Keratinocyte (primary cell): Measurements from ENCODE around the gene SIVA1. TPM values are rescaled to one million over a fixed set of nuclear protein-coding genes. Genes with fewer than 3 reads are reported as not detected.

Source experiments
- DNase-seq: peaks from one replicate; pipeline ENCODE4 v3.0.0-alpha.2; 2011; ENCODE audit warnings: low read depth, missing footprints, low spot score
- FAIRE-seq: peaks from 2 replicates; lab custom pipeline; 2011; peaks lifted over from hg19 to GRCh38; lab: Jason Lieb, UNC
- H2AFZ ChIP-seq: 2 replicates; pipeline ENCODE4 v1.6.0; 2012; ENCODE audit warnings: low read length, control low read depth, inconsistent platforms; ENCODE audit not compliant: control insufficient read depth
- H3K27ac ChIP-seq: 2 replicates; pipeline ENCODE4 v1.5.1; 2011; ENCODE audit warnings: low read length; ENCODE audit not compliant: control insufficient read depth, insufficient read depth
- H3K27me3 ChIP-seq: 3 replicates; pipeline ENCODE4 v1.6.0; 2011; ENCODE audit warnings: low read length; ENCODE audit not compliant: control insufficient read depth, insufficient read depth; ENCODE audit errors: extremely low read depth
- H3K36me3 ChIP-seq, 2 experiments: 2 replicates in 1 of 2; 3 replicates in 1 of 2; pipeline ENCODE4 v1.5.1; 2011; ENCODE audit warnings: low read length in 2 of 2, mild to moderate bottlenecking in 1 of 2; ENCODE audit not compliant: control insufficient read depth in 2 of 2, insufficient read depth in 2 of 2; ENCODE audit errors: extremely low read depth in 1 of 2
- H3K4me1 ChIP-seq: 3 replicates; pipeline ENCODE4 v1.5.1; 2011; ENCODE audit warnings: low read length; ENCODE audit not compliant: control insufficient read depth, insufficient read depth; ENCODE audit errors: extremely low read depth
- H3K4me2 ChIP-seq: 3 replicates; pipeline ENCODE4 v1.6.0; 2011; ENCODE audit warnings: low read depth, low read length; ENCODE audit not compliant: control insufficient read depth, insufficient read depth; ENCODE audit errors: extremely low read depth
- H3K4me3 ChIP-seq, 3 experiments: fragments of 200-600 bp in 1 of 3; sonication (generic) in 1 of 3; 2 replicates in 2 of 3; 3 replicates in 1 of 3; pipeline ENCODE4 v1.5.1; 2011 to 2016; ENCODE audit warnings: low read length in 3 of 3, mild to moderate bottlenecking in 3 of 3, control low read depth in 2 of 3, inconsistent platforms in 1 of 3, low read depth in 1 of 3, mixed read lengths in 1 of 3, mixed run types in 1 of 3, moderate library complexity in 1 of 3; ENCODE audit not compliant: control insufficient read depth in 2 of 3, insufficient read depth in 2 of 3; ENCODE audit errors: extremely low read depth in 1 of 3
- H3K79me2 ChIP-seq: 2 replicates; pipeline ENCODE4 v1.6.0; 2012; ENCODE audit warnings: low read length; ENCODE audit not compliant: control insufficient read depth, insufficient read depth
- H3K9ac ChIP-seq: 3 replicates; pipeline ENCODE4 v1.6.0; 2011; ENCODE audit warnings: low read length; ENCODE audit not compliant: control insufficient read depth, insufficient read depth; ENCODE audit errors: extremely low read depth
- H3K9me1 ChIP-seq: 3 replicates; pipeline ENCODE4 v1.6.0; 2011; ENCODE audit warnings: low read length; ENCODE audit not compliant: control insufficient read depth, insufficient read depth; ENCODE audit errors: extremely low read depth
- H3K9me3 ChIP-seq: 2 replicates; pipeline ENCODE4 v1.5.1; 2012; ENCODE audit warnings: low read depth, low read length; ENCODE audit not compliant: control insufficient read depth
- H4K20me1 ChIP-seq: 3 replicates; pipeline ENCODE4 v1.6.0; 2011; ENCODE audit warnings: low read length; ENCODE audit not compliant: control insufficient read depth, insufficient read depth; ENCODE audit errors: extremely low read depth
- EZH2 ChIP-seq: IDR thresholded peaks from one replicate; pipeline ENCODE4 v1.6.1; 2012; ENCODE audit warnings: inconsistent platforms, mild to moderate bottlenecking, low read length, moderate library complexity
- dilution Hi-C: fragments of 300-500 bp; cut with MboI; formaldehyde crosslinking; loops from one replicate; pipeline ENCODE4 v1.7.0; 2020; ENCODE audit warnings: low sequenced_read_pairs; ENCODE audit not compliant: extremely low pct_ligation_motif_present
- polyA plus RNA-seq, 5 experiments: library from polyadenylated mRNA; depleted of rRNA in 3 of 5; stranded (reverse) in 3 of 5; stranded (forward) in 1 of 5; unstranded in 1 of 5; fragments of >200 nt; gene quantifications; 1 replicate in 1 of 5; 2 replicates in 3 of 5; 3 replicates in 1 of 5; pipeline versions ENCODE4 v1.2.1 to v1.2.3, GENCODE V29; 2011 to 2012; ENCODE audit warnings: missing spikeins in 2 of 5, low read depth in 1 of 5, low replicate concordance in 1 of 5
- TF ChIP-seq, protein P1 (sequence below), 3 experiments: IDR thresholded peaks in 1 of 3; conservative IDR thresholded peaks in 1 of 3; optimal IDR thresholded peaks in 1 of 3; 2 replicates in 2 of 3; 3 replicates in 1 of 3; pipeline versions ENCODE3 to v1.5.1; 2011; ENCODE audit warnings: low read length in 3 of 3, mild to moderate bottlenecking in 3 of 3, moderate library complexity in 2 of 3, control low read depth in 1 of 3, inconsistent platforms in 1 of 3; ENCODE audit not compliant: insufficient read depth in 2 of 3; ENCODE audit errors: extremely low read depth in 1 of 3

SIVA1 gene
- polyA plus RNA-seq, 1 donor (not counting 4 experiments of a cell fraction or from before 2014, with no cell fraction given), result 35.3 TPM

DNA sequence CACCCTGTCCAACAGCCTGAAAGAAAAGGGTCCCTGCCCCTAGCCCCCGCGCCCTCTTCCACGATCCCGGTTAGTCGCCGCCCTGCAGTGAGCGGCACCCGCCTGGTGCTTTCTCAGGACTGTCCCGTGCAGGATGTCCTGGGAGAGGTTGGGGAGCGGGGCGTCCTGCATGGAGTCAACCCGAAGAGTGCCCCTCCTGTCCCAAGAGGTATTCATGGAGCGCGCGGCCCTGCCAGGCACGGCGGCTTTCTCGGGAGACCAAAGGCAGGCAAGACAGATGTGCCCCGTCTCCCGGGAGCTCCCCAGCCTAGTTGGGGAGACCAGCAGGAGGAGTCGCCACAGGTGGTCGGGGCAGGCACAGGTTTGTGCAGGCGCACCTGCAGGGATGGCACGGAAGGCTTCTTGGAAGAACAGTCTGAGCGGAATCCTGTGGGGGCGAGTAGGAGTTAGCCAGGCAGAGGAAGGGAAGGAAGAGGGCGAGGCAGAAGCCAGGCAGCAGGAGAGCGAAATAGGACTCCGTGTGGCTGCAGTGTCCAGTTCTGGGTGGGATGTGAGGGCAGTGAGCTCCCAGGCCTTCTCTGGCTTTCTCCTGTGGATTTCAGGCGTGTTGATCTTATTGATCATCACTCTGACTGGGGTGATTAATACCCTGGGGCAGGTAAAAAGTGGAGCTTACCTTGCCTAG, 723 bp downstream of the SIVA1 start:
- DNase-seq, result no peak
- dilution Hi-C loops, result loop anchor here (10.0 kb wide), 1 partner anchor 71 kb away; no protein-coding TSS in a partner anchor
- peaks cover 39% of the 10 kb centered on the region for H3K79me2 ChIP-seq
- peak overlapping the region; percentile 12 for H2AFZ ChIP-seq
- no peaks in the 10 kb centered on the region for H3K27me3 ChIP-seq
- H3K36me3 ChIP-seq, result peaks cover 17 to 19% of the 10 kb centered on the region in 2 experiments
- H3K27ac ChIP-seq, result peak overlapping the region; percentile 84
- TF ChIP-seq EZH2, result no peak
- TF ChIP-seq, protein P1, sequence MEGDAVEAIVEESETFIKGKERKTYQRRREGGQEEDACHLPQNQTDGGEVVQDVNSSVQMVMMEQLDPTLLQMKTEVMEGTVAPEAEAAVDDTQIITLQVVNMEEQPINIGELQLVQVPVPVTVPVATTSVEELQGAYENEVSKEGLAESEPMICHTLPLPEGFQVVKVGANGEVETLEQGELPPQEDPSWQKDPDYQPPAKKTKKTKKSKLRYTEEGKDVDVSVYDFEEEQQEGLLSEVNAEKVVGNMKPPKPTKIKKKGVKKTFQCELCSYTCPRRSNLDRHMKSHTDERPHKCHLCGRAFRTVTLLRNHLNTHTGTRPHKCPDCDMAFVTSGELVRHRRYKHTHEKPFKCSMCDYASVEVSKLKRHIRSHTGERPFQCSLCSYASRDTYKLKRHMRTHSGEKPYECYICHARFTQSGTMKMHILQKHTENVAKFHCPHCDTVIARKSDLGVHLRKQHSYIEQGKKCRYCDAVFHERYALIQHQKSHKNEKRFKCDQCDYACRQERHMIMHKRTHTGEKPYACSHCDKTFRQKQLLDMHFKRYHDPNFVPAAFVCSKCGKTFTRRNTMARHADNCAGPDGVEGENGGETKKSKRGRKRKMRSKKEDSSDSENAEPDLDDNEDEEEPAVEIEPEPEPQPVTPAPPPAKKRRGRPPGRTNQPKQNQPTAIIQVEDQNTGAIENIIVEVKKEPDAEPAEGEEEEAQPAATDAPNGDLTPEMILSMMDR (optimal IDR thresholded peaks at IDR 0.05 in 1 of 3, IDR thresholded peaks at IDR 0.05 in 1 of 3, conservative IDR thresholded peaks at IDR 0.05 in 1 of 3; ENCODE audit: extremely low read depth in 1 of 3, insufficient read depth in 2 of 3, low read length in 3 of 3), result no peak
- H3K9me3 ChIP-seq, result no peaks in the 10 kb centered on the region
- peaks cover 3% of the 10 kb centered on the region for H4K20me1 ChIP-seq
- peak overlapping the region; percentile 96 for H3K4me2 ChIP-seq
- H3K9me1 ChIP-seq, result no peaks in the 10 kb centered on the region
- peak overlapping the region; percentile 93 for H3K9ac ChIP-seq
- peaks cover 32% of the 10 kb centered on the region for H3K4me1 ChIP-seq
- H3K4me3 ChIP-seq, result peak overlapping the region; percentile 79 to 97 (median 86)
- FAIRE-seq, result no peak

DNA sequence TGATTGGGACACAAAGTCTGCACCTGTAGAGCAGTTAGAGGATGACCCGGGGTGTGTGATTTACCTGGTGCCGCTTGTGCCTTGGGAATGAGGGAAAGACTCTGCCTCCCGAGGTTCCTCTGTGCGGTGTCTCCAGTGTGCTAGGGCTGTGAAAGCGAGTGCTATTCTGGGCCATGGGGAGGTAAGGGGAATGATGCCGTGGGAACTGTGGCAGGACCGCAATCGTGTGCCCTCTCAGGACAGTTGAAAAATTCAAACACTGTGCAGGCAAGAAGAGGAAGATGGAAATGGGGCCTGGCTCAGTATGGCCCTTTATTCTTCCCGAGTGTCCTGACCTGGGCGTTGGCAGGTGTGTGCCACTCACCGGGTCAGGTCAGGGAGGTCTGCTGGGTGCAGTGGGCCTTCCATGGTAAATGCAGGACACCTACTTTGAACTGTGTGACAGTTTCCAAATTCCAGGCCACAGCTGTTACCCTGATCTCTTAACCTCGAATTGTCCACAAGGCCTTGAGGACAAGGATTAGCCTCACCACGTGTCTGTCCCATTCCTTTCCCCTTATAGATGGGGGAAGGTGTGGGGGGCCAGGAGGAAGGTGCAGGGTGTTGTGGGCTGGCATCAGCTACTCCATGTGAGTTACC, 1.4 kb downstream of the SIVA1 start:
- H3K9me3 ChIP-seq, result no peaks in the 10 kb centered on the region
- H4K20me1 ChIP-seq, result peaks cover 3% of the 10 kb centered on the region
- H3K36me3 ChIP-seq, result peaks cover 20 to 21% of the 10 kb centered on the region in 2 experiments
- H2AFZ ChIP-seq, result no peak overlapping the region
- H3K9ac ChIP-seq, result peak overlapping the region; percentile 93
- H3K4me2 ChIP-seq, result peak overlapping the region; percentile 96
- H3K79me2 ChIP-seq, result peaks cover 39% of the 10 kb centered on the region
- H3K4me3 ChIP-seq, result peak overlapping the region; percentile 79 to 97 (median 86)
- no peak for DNase-seq
- H3K4me1 ChIP-seq, result peaks cover 26% of the 10 kb centered on the region
- peak overlapping the region; percentile 84 for H3K27ac ChIP-seq
- TF ChIP-seq EZH2, result no peak
- TF ChIP-seq, protein P1 (optimal IDR thresholded peaks at IDR 0.05 in 1 of 3, IDR thresholded peaks at IDR 0.05 in 1 of 3, conservative IDR thresholded peaks at IDR 0.05 in 1 of 3; ENCODE audit: extremely low read depth in 1 of 3, insufficient read depth in 2 of 3, low read length in 3 of 3), result no peak
- H3K9me1 ChIP-seq, result no peaks in the 10 kb centered on the region
- no peaks in the 10 kb centered on the region for H3K27me3 ChIP-seq
- no peak for FAIRE-seq
- dilution Hi-C loops, result loop anchor here (10.0 kb wide), 1 partner anchor 70 kb away; no protein-coding TSS in a partner anchor
